ENCODE results near the gene KDM3B.
A peak's percentile ranks its signal among the peaks of the same experiment; 100 is the strongest.

The KDM3B gene

DNA sequence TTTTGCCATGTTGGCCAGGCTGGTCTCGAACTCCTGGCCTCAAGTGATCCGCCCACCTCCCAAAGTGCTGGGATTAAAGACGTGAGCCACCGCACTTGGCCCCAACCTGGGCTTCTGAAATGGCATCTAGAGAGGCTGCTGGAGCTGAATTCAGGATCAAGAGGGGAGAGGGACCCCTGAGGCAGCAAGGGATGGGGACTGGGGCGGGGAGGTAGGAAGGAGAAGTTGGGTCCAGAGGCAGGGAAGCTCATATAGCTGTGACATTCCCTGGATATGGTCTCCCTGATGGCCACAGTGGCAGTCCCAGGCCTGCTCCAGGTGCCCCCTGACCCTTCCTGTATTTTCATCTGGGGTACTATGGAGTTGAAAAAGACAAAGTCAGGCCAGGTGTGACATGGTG is 98.5 kb downstream of the KDM3B start:
- no peak for DNase-seq (ENCODE audit: low read depth, low spot score)

DNA sequence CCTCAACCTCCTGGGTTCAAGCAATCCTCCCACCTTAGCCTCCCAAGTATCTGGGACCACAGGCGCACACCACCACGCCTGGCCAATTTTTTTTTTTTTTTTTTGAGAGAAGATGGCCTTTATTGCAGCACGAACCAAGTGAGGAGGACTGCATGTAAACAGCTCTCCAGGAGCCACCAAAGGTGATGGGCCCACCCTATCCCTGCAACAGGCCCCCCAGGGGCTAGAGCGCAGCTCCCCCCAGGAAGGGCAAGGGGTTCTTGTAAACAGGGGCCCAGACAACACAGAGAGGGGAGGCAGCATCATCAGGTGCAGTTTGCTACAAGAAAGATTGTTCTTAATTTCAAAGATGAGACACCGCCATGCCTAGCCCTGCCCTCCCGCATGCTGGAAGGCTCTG is 100.2 kb downstream of the KDM3B start:
- no peak for DNase-seq (ENCODE audit: low read depth, low spot score)

DNA sequence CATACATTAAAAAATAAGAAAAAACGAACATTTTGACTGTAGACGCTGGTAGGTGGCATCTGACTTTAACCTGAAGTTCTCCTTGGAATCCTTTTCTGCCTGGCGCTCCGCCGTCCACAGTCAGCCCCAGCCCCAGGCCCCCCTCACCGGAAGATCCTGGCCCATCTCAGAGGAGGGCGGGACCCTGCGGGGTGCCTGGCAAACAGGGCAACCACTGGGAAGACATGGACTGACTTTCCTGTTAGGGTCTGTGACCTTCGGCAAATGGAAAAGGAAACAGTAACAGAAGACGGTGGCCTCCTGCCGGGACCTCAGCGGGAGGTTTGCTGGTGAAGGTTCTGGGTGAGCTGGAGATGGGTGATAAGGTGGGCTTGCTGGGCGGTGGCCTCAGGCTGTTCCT is 101.1 kb downstream of the KDM3B start:
- no peak for DNase-seq (ENCODE audit: low read depth, low spot score)

DNA sequence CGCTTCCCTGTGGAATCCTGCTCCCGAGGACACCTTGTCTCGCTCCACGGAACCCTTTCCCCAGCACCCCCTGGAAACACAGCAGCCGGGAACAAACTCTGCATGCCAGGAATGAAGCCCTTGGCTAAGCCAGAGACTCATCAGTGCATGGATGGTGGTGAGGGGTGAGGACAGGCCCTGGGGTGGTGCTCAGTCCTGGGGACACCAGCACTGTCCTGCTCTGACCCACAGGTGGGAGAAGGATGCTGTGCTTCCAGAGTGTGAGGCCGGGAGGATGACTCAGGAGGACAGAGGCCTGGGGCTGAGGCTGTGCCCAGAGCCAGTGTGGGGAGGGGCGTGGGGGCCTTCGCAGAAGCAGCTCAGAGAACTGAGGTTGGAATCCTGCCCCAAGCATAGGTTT is 101.6 kb downstream of the KDM3B start:
- no peak for DNase-seq (ENCODE audit: low read depth, low spot score)

DNA sequence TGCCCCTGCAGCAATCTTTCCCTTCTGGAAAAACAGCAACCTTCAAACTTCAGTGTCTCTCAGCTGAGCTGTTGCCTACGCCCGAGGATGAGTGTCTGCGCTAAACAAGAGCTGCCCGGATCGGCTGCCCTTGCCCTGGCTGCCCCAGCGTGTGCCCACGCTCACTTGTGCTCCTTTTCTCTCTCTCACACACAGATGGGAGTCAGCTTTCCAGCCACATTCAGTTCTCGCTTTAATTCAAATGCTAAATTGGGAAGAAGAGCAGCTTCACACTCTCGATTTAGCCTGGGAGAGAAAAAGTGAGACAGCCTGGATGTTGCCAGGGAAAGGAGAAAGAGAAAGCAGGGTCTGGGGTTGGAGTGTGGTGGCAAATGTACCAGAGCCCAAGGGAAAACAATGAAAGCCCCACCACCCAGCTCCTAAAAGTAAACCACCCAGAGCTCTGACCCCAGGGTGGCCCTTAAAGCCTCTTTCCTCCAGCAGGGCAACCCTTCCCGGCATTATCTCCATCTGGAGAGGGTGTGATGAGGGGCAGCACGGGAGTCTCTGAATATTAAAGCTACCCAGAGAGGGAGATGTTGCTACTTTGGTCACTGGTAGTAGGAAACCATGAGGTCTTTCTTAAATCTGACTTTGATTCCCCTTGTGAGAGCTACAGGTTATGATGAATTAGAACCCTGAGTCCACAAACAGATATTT is 102.9 kb downstream of the KDM3B start:
- no peak for DNase-seq (ENCODE audit: low read depth, low spot score)

DNA sequence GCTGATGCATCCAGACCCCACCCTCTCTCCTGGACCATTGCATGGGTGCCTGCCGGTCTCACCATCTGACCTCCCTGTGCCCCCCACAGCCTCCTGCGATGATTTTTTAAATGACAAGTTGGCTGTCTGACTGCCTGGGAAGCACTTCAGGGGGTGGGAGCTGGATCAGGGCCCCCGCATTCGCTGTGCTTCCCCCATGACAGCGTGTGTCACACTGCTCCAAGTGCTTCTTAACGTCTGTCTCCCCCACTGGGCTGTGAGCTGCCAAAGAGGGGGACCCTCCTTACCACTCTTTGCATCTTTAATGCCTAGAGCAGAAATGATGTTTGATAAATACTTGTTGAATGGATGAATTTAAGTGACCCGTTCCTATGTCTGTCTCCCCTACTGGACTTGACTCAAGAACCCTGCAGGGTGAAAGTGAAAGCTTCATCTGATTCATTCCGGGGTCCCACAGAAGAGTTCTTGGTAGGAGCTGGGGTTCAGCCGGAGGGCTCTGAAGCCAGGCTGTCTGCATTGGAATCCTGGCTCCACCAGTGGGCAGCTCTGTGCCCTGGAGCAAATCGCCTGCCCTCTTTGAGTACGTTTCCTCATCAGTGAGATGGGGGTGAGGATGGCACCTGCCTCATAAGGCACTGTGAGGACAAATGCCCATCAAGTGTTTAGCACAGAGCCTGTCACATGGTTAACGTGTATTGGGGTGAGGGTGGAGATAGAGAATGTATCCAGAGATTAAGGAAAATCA is 105.2 kb downstream of the KDM3B start:
- no peak for DNase-seq (ENCODE audit: low read depth, low spot score)

DNA sequence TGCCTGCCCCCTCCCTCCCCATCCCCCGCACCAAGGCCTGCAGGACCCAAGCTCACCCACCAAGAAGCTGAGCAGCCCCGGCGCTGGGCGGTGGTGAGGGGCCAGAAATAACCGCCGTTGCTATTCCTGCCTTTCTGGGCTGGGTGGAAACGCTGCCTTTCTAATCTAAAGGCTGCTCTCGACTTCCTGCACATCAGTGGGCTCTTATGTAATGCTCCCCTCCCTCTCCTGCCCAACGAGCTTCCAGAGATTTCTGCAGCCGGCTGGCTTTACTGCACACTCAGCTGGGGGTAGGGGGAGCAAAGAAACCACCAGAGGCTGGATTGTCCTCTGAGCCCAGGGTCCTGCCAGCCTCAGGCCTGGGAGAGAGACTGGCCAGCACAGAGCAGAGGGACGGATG is 105.9 kb downstream of the KDM3B start:
- no peak for DNase-seq (ENCODE audit: low read depth, low spot score)

DNA sequence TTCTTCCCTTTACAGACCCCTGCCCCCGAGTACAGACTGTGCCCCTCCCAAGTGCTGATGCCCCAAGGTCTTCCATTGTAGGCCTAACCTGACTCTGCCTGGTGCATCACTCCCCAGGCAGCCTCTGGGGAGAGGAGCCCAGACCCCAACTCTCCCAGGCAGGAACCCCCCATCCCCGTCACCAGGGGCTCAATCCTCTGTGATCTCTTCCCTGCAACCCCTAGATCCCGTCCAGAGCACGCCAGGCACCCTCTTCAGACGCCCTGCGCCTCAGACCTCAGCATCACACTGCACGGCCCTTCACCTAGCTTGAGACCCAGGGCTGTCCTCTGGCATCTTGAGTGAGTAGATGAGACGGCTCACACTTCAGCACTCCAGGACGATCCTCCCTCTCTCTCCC is 106.4 kb downstream of the KDM3B start:
- no peak for DNase-seq (ENCODE audit: low read depth, low spot score)

DNA sequence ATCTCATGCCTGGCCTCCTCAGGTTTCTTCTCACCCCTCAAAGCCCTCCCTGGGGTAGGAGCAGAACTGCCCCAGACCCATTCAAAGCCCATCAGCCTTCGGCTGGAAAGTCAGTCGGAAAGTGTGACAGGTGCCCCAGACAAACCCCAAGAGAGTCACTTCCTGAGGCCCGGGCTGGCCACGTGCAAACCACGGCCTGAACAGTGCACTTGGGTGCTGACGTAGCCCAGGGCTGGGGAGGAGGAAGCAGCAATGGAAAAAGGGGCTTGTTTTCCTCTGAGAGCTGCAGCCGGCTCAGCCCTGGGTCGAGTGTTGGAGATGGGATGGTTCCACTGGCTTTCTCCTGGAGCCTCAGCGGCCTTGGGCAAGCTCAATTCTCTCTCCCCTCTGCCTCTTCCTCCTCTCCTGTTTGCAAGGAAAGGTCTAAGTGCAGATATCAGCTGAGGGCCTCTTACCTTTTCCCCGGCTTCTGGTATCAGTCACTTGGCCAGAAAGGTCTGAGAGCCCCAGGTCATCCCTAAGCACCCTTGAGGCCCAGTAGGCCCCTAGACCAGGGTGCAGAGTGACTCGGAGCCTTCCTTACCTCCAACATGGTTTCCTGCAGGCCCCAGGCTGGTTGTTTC is 106.9 kb downstream of the KDM3B start:
- peak; percentile 71 for DNase-seq (ENCODE audit: low read depth, low spot score)

DNA sequence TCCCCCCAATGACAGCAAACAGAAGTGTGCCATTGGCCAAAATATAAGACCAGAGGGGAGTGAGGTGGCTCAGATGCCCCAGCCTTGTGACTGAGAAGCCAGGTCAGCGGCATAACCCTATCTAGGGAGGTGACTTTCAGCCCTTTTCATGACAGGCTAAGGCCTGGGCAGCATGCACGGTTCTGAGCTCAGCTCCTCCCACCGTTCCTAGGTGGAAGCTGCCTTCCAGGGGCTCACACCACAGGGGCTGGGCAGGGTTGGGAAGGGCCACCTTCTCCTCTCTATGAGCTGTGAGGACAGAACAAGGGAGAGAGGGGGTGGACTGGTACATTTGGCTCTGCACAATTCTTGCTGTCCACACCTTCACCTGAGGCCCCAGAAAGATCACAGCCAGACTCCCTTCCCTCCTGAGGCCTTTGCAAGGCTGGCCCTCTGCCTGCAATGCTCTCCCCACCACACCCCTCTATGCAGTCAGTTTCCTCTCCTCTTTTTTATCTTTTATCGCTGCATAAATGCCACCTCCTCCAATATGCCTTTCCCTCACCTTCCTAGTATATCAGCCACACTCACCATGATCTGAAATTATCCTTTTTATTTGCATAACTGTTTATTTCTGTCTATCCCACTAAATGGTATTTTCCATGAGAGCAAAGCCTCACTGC is 107.7 kb downstream of the KDM3B start:
- no peak for DNase-seq (ENCODE audit: low read depth, low spot score)

DNA sequence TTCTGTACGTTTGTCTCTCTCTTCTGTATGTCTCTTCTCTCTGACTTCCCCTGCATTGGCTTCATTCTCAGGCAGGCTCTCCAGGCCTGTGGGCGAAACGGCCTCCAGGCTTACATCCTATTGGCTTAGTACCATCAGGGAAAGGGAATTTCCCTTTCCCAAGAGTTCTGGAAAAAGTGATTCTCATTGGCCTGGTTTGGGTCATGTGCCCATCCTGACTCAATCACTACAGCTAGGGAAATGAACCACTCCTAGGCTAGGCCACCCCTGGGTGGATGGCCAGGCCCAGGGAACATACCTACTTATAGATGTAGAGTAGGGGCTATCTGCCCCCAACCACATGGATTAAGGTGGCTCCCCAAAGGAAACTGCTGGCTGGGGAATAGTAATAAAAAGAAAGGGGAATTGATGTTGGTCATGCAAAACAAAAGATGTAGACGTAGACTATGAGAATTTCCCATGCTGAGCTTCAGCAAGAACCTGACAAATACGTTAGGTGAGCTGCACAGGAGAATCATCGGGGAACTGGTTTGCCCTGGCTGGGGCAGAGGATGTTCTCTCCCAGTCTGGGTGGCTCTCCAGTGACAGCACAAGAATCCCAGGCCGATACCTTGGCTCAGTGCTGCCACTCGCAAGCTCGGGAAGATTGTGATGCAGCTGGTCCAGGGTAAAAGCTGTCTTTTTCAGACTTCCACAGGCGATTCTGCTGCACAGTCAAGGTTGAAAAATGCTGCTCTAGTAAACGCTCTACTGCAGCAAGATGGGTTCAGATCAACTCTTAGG is 109.0 kb downstream of the KDM3B start:
- DNase-seq (ENCODE audit: low read depth, low spot score): no peak

DNA sequence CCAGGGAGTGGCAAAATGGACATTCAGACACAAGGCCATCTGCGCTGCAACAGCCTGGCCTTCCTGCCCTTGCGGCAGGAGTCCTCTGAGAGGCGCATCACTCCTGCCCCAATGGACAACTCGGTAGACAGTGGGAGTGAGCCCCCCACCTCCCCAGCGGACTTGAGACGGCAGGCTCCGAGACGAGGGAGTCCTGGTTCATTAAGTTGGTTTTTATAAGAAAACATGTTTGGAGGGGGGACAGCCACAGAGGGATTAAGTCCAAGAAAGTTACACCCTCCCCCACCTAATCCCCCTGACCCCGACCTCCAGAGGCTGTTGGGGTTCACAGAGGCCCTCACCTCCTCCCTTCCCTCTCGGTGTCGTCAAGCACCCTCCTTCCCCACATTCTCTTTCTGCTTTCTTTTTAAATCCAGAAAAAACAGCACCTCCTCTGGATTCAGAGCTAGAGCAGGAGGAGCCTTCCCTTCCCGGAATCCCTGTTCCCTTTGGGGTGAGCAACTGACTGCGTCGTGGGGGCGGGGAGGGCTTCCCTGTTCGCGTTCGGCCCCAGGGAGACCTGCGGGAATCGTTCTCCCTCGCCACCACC is 111.0 kb downstream of the KDM3B start:
- no peak for DNase-seq (ENCODE audit: low read depth, low spot score)

DNA sequence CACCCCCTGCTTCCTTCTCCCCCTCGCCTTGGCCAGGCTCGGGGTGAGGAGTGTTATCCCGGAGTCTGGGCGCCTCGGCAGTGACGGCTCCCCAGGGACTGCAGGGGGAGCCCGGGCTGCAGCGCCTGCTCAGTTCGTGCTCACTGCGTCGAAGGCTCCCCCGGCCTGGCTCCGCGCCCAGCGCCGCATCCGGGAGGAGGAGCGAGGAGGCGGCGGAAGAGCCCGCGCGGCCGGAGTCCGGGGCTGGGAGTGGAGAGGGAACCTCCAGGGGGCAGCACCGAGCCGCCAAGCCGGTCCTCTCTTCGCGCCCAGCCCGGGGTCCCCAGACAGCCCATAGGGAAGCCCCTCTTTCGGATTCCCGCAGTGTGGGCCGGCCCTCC is 111.5 kb downstream of the KDM3B start:
- peak; percentile 80 for DNase-seq (ENCODE audit: low read depth, low spot score)

DNA sequence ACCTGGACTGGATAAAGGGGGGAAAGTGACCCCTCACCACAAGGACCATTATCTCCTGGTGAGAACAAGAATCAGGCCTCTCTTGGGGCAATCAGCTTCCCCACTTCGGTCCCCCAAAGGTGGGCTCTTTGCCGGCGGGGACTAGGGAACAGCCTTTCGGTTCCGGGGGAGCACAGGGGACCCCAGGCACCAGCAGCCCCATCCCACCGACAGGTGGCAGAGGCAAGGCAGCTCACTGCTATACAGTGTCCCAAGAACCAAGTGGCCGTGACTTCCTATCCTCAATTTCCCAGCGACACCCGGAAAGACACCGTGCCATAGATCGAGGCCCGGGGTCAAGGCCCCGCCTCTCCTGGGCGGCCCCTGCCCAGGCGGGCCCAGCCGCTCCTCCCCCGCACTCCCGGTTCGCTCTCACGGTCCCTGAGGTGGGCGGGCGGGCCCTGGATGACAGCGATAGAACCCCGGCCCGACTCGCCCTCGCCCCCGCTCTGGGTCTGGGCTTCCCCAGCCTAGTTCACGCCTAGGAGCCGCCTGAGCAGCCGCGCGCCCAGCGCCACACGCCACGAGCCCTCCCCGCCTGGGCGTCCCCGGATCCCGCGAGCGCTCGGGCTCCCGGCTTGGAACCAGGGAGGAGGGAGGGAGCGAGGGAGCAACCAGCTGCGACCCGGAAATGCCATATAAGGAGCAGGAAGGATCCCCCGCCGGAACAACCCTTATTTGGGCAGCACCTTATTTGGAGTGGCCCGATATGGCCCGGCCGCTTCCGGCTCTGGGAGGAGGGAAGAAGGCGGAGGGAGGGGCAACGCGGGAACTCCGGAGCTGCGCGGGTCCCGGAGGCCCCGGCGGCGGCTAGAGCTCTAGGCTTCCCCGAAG is 112.1 kb downstream of the KDM3B start:
- DNase-seq (ENCODE audit: low read depth, low spot score): peak; percentile 90

DNA sequence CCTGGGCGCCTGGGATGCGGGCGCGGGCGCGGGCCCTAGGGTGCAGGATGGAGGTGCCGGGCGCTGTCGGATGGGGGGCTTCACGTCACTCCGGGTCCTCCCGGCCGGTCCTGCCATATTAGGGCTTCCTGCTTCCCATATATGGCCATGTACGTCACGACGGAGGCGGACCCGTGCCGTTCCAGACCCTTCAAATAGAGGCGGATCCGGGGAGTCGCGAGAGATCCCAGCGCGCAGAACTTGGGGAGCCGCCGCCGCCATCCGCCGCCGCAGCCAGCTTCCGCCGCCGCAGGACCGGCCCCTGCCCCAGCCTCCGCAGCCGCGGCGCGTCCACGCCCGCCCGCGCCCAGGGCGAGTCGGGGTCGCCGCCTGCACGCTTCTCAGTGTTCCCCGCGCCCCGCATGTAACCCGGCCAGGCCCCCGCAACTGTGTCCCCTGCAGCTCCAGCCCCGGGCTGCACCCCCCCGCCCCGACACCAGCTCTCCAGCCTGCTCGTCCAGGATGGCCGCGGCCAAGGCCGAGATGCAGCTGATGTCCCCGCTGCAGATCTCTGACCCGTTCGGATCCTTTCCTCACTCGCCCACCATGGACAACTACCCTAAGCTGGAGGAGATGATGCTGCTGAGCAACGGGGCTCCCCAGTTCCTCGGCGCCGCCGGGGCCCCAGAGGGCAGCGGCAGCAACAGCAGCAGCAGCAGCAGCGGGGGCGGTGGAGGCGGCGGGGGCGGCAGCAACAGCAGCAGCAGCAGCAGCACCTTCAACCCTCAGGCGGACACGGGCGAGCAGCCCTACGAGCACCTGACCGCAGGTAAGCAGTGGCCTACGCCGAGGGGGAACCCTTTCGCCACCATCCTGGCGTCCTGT is 113.0 kb downstream of the KDM3B start, which contains the start of gene EGR1:
EGR1 (plus strand) TSS at position 219 of the 864 bp plus-strand sequence; CDS start at position 502, 283 bp downstream.
- peak; percentile 91 for DNase-seq (ENCODE audit: low read depth, low spot score)

DNA sequence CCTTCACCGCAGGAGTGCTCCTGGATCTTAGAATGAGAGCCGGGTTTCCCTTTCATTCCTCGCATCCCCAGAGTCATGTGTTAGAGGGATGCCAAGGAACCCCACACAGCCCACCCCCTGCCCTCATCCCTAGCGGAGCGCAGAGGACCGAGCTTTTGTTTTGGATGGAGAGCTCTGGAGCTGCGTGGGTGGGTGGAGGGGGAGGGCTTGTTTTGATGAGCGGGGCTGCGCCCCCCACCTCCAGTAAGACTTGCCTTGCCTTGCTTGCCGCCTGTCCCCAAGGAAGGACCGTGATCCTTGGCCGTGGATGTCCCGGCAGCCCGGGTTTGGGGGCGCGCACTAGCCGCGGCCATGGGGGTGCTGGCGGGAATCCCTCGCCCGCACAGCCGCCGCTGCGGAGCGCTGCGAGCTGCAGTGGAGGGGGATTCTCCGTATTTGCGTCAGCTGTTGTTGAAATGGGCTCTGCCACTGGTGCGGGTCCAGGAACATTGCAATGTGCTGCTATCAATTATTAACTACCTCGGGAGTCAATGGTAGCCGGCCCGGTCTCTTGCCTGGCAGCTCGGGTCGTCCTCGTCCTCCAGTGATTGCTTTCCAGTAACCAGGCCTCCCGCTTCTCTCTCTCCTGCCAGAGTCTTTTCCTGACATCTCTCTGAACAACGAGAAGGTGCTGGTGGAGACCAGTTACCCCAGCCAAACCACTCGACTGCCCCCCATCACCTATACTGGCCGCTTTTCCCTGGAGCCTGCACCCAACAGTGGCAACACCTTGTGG is 113.8 kb downstream of the KDM3B start:
- DNase-seq (ENCODE audit: low read depth, low spot score): no peak

DNA sequence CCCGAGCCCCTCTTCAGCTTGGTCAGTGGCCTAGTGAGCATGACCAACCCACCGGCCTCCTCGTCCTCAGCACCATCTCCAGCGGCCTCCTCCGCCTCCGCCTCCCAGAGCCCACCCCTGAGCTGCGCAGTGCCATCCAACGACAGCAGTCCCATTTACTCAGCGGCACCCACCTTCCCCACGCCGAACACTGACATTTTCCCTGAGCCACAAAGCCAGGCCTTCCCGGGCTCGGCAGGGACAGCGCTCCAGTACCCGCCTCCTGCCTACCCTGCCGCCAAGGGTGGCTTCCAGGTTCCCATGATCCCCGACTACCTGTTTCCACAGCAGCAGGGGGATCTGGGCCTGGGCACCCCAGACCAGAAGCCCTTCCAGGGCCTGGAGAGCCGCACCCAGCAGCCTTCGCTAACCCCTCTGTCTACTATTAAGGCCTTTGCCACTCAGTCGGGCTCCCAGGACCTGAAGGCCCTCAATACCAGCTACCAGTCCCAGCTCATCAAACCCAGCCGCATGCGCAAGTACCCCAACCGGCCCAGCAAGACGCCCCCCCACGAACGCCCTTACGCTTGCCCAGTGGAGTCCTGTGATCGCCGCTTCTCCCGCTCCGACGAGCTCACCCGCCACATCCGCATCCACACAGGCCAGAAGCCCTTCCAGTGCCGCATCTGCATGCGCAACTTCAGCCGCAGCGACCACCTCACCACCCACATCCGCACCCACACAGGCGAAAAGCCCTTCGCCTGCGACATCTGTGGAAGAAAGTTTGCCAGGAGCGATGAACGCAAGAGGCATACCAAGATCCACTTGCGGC is 114.6 kb downstream of the KDM3B start:
- DNase-seq (ENCODE audit: low read depth, low spot score): no peak
